ENCODE results near the gene CATSPERD.

CATSPERD gene

GRCh38 chr19:5789351-5789761, 68.9 kb downstream of the CATSPERD start:
- no peak for DNase-seq

GRCh38 chr19:5789886-5790558, 69.6 kb downstream of the CATSPERD start:
- no peak for DNase-seq

- peak; percentile 99 for DNase-seq
Observed at GRCh38 chr19:5790559-5791520, 70.4 kb downstream of the CATSPERD start, which contains the start of gene DUS3L. Gene DUS3L, minus strand, starts transcription at chr19:5791163. Its CDS starts 22 bp downstream, at chr19:5791141.

- DNase-seq = no peak
Observed at GRCh38 chr19:5792224-5792623, 71.8 kb downstream of the CATSPERD start.

- DNase-seq = no peak
Observed at GRCh38 chr19:5793188-5793587, 72.8 kb downstream of the CATSPERD start.

- no peak for DNase-seq
Observed at GRCh38 chr19:5795382-5795919, 75.0 kb downstream of the CATSPERD start.

GRCh38 chr19:5798244-5798643, 77.8 kb downstream of the CATSPERD start:
- DNase-seq = no peak

- DNase-seq = no peak
Observed at GRCh38 chr19:5799247-5800241, 79.1 kb downstream of the CATSPERD start.

GRCh38 chr19:5800361-5801270, 80.2 kb downstream of the CATSPERD start:
- DNase-seq = no peak

GRCh38 chr19:5801796-5802619, 81.6 kb downstream of the CATSPERD start:
- no peak for DNase-seq

- DNase-seq = no peak
Observed at GRCh38 chr19:5803441-5803751, 83.0 kb downstream of the CATSPERD start.

- peak; percentile 96 for DNase-seq
Observed at GRCh38 chr19:5803752-5804515, 83.5 kb downstream of the CATSPERD start.

GRCh38 chr19:5804516-5805461, 84.4 kb downstream of the CATSPERD start, which contains the start of gene NRTN:
Gene NRTN, plus strand, starts transcription at chr19:5805067. Its CDS starts 19,099 bp downstream, at chr19:5824166.
- DNase-seq = peak; percentile 68

GRCh38 chr19:5805462-5806132, 85.2 kb downstream of the CATSPERD start:
- peak; percentile 81 for DNase-seq

- DNase-seq = no peak
Observed at GRCh38 chr19:5806133-5806489, 85.7 kb downstream of the CATSPERD start.

GRCh38 chr19:5806905-5807304, 86.5 kb downstream of the CATSPERD start:
- DNase-seq = no peak

- DNase-seq = no peak
Observed at GRCh38 chr19:5808120-5808816, 87.8 kb downstream of the CATSPERD start.

Data from NCI-H345 (cell line).